ENCODE results near the gene ST3GAL4.
A peak's percentile ranks its signal among the peaks of the same experiment; 100 is the strongest.

The ST3GAL4 gene

GRCh38 chr11:126417091-126417862 is 61.8 kb downstream of the ST3GAL4 start:
- in situ Hi-C loops (cut with MboI; ENCODE audit: low pct_unique_long_range_greater_than_20kb, low sequenced_read_pairs, unreplicated experiment) = no loop called here
- DNase-seq (ENCODE audit: low spot score) = no peak
- TF ChIP-seq CTCF (IDR thresholded peaks at IDR 0.05; ENCODE audit: extremely low read depth, insufficient read depth, missing control alignments) = no peak

- TF ChIP-seq CTCF (IDR thresholded peaks at IDR 0.05; ENCODE audit: extremely low read depth, insufficient read depth, missing control alignments) = no peak
- in situ Hi-C loops (cut with MboI; ENCODE audit: low pct_unique_long_range_greater_than_20kb, low sequenced_read_pairs, unreplicated experiment) = no loop called here
- no peak for DNase-seq (ENCODE audit: low spot score)
Measured at GRCh38 chr11:126418887-126419286, 63.4 kb downstream of the ST3GAL4 start.

GRCh38 chr11:126419801-126420697 is 64.6 kb downstream of the ST3GAL4 start:
- DNase-seq (ENCODE audit: low spot score) = peak; percentile 84
- in situ Hi-C loops (cut with MboI; ENCODE audit: low pct_unique_long_range_greater_than_20kb, low sequenced_read_pairs, unreplicated experiment) = no loop called here
- TF ChIP-seq CTCF (IDR thresholded peaks at IDR 0.05; ENCODE audit: extremely low read depth, insufficient read depth, missing control alignments) = no peak

- TF ChIP-seq CTCF (IDR thresholded peaks at IDR 0.05; ENCODE audit: extremely low read depth, insufficient read depth, missing control alignments) = no peak
- no peak for DNase-seq (ENCODE audit: low spot score)
- in situ Hi-C loops (cut with MboI; ENCODE audit: low pct_unique_long_range_greater_than_20kb, low sequenced_read_pairs, unreplicated experiment) = no loop called here
Measured at GRCh38 chr11:126420698-126421256, 65.3 kb downstream of the ST3GAL4 start.

GRCh38 chr11:126421271-126421671 is 65.8 kb downstream of the ST3GAL4 start:
- TF ChIP-seq CTCF (IDR thresholded peaks at IDR 0.05; ENCODE audit: extremely low read depth, insufficient read depth, missing control alignments) = no peak
- in situ Hi-C loops (cut with MboI; ENCODE audit: low pct_unique_long_range_greater_than_20kb, low sequenced_read_pairs, unreplicated experiment) = no loop called here
- no peak for DNase-seq (ENCODE audit: low spot score)

GRCh38 chr11:126422446-126422845 is 67.0 kb downstream of the ST3GAL4 start:
- TF ChIP-seq CTCF (IDR thresholded peaks at IDR 0.05; ENCODE audit: extremely low read depth, insufficient read depth, missing control alignments) = no peak
- in situ Hi-C loops (cut with MboI; ENCODE audit: low pct_unique_long_range_greater_than_20kb, low sequenced_read_pairs, unreplicated experiment) = no loop called here

More at GRCh38 chr11:126422446-126422845, 67.0 kb downstream of the ST3GAL4 start:
- DNase-seq (ENCODE audit: low spot score) = no peak

Data from GM13977 (cell line).